Measurements from ENCODE around the gene MYPOP.
A peak's percentile ranks its signal among the peaks of the same experiment; 100 is the strongest.
"Not testable (repeated sequence)": the region's sequence is repeated elsewhere in the genome, so short reads cannot be mapped to it uniquely, and the experiment has no call there.

MYPOP gene

GRCh38 chr19:45906221-45906620 lies 3.8 kb upstream of the MYPOP start:
- DNase-seq: no peak

- DNase-seq: no peak
These were observed 2.6 kb upstream of the MYPOP start for GRCh38 chr19:45905011-45905410.

DNA sequence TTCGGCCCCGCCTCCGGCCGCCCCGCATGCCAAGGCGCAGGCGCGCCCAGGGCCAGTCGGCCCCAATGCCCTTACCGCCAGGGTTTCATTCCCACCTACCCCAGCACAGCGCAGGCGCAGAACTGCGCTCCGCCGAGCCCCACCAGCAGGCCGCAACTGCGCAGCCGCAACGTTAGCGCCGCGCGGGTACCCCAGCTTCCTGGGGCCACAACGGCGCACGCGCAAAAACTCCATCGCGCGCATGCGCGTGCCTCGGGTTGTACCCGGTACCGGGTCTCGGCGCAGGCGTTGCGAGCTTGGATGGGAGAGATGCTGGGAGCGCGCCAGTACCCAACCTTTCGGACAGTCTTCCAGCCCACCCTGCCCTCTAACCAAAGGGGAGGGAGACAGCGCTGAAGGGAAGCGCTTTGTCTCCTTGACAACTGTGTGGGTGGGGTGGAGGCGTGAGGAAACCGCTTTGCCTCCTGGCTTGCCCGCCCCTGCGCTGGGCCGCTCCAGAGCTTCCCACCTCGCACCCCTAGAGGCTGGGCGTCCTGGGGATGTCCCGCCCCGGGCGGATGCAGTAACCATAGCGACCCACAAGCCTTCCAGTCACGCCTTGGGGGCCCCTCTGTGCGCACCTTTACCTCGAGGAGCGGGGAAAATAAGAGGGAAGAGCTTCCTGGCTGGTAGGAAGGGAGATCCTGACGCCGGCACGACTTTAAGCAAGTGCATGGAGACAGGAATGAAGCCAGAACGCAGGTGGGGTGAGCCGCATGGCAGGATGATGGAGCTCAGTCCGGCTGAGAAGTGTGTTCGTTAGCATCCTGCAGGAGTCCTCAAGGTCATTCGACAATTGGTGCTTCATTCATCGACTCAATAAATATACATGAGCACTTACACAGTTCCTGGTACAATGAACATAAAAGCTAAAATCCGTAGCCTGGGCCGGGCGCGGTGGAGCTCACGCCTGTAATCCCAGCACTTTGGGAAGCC lies 525 bp upstream of the MYPOP start:
- DNase-seq: peak; percentile 59

GRCh38 chr19:45901432-45901911 lies 941 bp downstream of the MYPOP start:
- DNase-seq: no peak

DNA sequence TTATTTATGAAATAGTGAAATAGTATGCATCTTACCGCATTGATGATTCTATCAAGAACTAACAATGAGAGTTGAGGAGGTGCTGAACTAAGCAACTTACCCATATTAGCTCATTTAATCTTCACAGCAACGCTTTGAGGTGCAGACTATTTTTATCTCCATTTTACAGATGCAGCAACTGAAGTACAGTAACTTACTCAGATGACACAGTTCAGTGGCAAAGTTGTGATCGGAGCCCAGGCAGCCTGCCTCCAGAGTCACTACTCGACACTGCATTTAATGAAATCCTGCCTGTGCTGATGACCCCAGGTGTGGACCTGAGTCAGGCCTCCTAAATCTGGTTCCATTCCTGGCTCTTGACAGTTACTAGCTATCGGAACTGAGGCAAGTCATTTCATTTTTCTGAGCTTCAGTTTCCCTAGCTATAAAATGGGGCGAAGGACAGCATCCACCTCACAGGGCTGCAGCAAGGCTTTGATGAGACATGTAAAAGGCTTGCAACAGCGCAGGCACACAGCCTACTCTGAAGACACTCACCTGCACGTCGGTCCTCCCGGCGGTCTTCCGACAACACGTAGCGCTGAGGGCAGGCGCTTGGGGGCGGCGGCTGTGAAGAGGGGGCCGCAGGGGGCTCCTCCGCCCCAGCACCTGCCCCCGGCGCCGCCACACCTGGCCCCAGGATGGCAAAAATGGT lies 1.5 kb downstream of the MYPOP start:
- no peak for DNase-seq

DNA sequence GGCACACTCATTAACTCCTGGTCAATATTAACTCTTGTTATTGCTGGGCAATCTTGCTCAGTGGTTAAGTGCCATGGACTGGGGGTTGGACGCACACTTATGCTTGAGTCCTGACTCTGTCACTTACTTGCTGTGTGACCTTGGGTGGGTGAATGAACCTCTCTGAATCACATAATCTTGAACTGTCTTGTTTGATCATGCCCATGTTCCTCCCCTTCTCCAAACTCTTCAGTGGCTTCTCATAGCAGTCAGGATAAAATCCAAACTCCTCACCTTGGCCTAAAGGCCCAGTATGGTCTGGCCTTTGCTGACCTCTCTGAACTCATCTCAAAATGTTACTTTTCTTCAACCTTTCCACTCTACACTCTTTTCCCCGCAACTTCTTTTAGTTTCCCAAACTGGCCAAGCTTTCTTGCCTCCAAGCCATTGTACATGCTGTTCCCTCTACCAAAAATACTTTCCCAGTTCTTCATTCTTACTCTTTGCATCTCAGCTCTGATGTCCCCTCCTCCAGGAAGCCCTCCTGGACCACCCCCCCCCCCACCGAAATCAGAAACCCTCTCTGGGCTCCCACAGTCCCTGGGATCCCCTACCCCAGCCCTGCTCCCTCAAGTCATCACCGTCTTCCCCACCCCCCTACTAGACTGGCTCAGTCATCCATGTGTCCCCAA lies 2.4 kb downstream of the MYPOP start:
- no peak for DNase-seq

GRCh38 chr19:45899253-45899652 lies 3.2 kb downstream of the MYPOP start:
- no peak for DNase-seq

GRCh38 chr19:45897261-45897812 lies 5.1 kb downstream of the MYPOP start:
- DNase-seq: no peak

- not testable (repeated sequence) for DNase-seq
These were observed 6.3 kb downstream of the MYPOP start for GRCh38 chr19:45895983-45896599.

- no peak for DNase-seq
These were observed 6.9 kb downstream of the MYPOP start for GRCh38 chr19:45895519-45895972.

DNA sequence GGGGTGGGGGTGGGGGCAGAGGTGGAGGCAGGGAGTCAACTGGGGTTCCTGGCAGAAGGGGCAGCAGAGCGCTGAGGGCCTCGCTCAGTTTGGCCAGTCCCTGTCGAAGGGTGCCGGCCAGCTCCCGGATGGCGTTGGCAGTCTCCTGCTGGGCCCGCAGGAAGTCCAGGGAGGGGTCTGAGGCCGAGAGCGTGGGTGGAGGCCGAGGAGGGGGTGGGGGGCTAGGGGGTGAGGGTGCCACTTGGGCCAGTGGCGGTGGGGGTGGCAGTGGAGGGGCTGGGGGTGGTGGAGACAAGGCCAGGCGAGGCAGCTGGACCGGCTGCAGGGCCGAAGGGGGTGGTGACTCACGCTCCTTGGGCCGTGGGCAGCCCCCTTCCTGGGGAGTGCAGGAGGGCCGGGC lies 11.5 kb downstream of the MYPOP start:
- no peak for DNase-seq

DNA sequence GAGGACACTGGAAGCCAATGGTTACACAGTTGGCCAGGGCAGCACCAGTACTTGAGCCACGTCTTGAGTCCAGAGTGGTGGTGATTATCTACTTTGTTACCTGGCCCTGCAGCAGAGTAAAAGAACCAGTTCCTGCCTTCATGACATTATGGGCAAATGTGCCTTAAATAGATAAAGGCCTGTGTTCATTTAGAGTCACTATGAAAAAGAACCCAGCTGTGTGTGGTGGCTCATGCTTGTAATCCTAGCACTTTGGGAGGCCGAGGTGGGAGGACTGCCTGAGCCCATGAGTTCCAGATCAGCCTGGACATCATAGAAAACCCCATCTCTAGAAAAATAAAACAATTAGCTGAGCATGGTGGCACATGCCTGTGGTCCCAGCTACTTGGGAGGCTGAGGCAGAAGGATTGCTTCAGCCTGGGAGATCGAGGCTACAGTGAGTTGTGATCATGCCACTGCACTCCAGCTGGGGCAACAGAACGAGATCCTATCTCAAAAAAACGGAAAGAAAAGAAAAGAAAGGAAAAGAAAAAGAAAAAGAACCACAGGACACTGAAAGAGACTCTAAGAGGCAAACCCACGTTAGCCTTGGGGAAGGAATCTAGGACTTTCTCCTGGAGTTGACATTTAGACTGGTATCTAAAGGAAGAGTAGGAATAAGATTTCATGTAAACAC lies 13.1 kb downstream of the MYPOP start:
- no peak for DNase-seq

GRCh38 chr19:45887200-45887710 lies 15.2 kb downstream of the MYPOP start:
- no peak for DNase-seq

GRCh38 chr19:45886427-45887199 lies 15.8 kb downstream of the MYPOP start:
- DNase-seq: no peak

DNA sequence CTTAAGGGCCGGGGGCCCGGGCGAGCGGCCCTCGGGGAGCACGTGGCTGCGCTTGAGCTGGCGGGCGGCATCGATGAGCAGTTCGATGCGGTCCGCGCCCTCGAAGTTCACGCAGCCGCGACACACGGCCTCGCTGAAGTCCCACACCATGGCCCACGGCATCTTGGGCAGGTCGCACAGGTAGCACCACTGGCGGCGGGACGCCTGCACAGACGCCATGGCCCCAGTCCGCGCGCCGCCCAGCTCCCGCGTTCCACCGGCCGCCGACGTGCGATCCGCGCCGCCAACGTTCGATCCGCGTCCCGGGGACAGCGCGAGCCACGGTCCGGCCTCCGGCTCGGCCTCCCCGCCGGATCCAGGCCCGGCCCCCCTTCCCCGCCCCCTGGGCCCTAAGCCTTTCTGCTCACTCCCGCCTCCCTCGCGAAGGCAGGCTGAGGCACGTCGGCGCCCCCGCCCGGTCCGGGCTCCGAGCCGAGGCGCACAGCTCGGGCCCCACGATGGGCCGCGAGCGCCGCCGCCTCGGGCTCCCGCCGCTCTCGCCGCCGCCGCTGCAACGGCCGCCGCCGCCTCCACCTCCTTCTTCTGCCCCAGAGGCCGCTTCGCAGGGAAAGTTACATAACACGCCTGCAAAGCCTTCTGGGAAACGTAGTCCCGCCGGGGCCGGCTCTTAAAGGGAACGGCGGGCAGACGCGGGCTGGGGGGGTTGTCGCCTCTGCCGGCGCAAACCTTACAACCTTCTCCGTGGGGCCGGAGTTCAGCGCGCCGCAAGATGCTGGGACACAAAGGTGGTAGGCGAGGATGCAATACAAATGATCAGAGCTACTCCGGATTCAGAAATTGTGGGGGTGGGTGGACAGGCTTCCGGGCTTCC lies 16.6 kb downstream of the MYPOP start, which contains the start of gene IRF2BP1:
Gene IRF2BP1 (minus strand): TSS at position 586 of the 871 bp plus-strand sequence. CDS start 367 bp downstream, at position 219.
- DNase-seq: no peak

- DNase-seq: no peak
These were observed 17.5 kb downstream of the MYPOP start for GRCh38 chr19:45884682-45885555.

DNA sequence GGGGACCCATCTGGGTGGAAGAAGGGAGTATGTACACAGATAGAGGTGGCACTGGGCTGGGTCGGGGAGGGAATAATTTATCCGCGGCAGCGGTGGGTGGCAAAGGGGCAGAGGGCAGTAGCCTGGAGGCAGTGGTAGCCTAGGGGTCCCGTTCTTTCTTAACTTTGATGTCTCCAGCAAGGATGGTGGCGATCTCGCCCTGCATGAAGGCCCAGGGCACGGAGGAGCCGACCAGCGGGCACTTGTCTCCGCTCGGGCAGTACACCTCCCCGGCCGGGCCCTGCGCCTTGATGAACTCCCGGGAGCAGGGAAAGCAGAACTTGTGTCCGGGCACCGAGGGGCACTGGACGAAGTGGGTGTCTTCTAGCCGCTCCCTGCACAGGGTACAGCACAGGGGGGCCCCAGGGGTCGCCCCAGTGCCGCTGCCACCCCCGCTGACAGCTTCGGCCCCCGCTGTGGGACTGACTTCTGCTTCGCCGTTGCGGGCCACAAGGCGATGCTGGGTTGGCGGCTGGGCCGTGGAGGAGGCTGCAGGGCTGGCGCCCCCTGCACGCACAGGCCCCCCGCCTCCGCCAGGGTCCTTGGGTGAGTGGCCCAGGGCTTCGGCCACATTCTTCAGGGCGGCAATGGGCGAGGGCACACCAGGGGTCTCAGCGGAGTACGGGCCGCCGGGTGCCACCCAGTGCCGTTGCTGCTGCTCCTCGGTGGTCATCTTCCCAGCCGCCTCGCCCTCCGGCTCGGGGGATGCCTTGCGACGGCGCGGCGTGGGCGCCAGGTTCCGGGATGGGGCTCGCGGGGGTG lies 18.3 kb downstream of the MYPOP start:
- DNase-seq: no peak

DNA sequence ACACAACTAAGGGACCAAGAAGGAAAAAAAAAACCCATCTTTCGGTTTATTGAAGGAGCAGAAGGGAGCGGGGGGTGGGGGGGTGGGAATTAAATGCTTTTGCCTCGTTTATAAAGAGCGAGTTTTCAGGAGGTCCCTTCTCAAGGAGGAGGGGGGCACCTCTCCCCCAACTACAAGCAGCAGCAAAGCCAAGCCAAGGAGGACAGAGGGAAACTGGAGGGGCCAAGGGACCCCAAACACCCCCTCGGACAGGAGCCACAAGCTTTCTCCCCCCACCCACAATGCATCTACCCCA lies 18.9 kb downstream of the MYPOP start:
- no peak for DNase-seq
